GM23338 (cell line): ENCODE results near the gene SOS1. TPM values are rescaled to one million over a fixed set of nuclear protein-coding genes. Genes with fewer than 3 reads are reported as not detected.

Experiments used
- ATAC-seq: fragments of 200-7000 bp; cut with Tn5 transposase; 3 replicates; pipeline ENCODE4 v1.9.1; 2020
- DNase-seq: peaks from one replicate; pipeline ENCODE4 v3.0.0-alpha.2; 2015; ENCODE audit warnings: low spot score
- H2AFZ ChIP-seq: fragments of 200-600 bp; sonication (generic); 2 replicates; pipeline ENCODE4 v1.8.0; 2016; ENCODE audit warnings: antibody characterized with exemption, mild to moderate bottlenecking, moderate library complexity
- H3F3A ChIP-seq: fragments of 200-600 bp; sonication (generic); replicated peaks from 2 replicates; pipeline ENCODE4 v1.8.0; 2017; ENCODE audit warnings: antibody characterized with exemption, mixed run types, low read depth
- H3K27ac ChIP-seq: fragments of 200-600 bp; sonication (generic); 2 replicates; pipeline ENCODE4 v1.6.1; 2016; ENCODE audit warnings: low read depth
- H3K27me3 ChIP-seq: fragments of 200-600 bp; sonication (generic); 2 replicates; pipeline ENCODE4 v1.8.0; 2016; ENCODE audit warnings: mild to moderate bottlenecking, mixed run types, moderate library complexity; ENCODE audit not compliant: insufficient read depth
- H3K36me3 ChIP-seq: fragments of 200-600 bp; sonication (generic); 2 replicates; pipeline ENCODE4 v1.8.0; 2016; ENCODE audit warnings: mild to moderate bottlenecking; ENCODE audit not compliant: insufficient read depth
- H3K4me1 ChIP-seq: fragments of 200-600 bp; sonication (generic); 2 replicates; pipeline ENCODE4 v1.8.0; 2016; ENCODE audit warnings: mild to moderate bottlenecking, moderate library complexity; ENCODE audit not compliant: insufficient read depth
- H3K4me2 ChIP-seq: fragments of 200-600 bp; sonication (generic); 2 replicates; pipeline ENCODE4 v1.7.1; 2017; ENCODE audit warnings: mixed run types
- H3K4me3 ChIP-seq: fragments of 200-600 bp; sonication (generic); 2 replicates; pipeline ENCODE4 v1.6.1; 2016; ENCODE audit warnings: mixed run types
- H3K79me2 ChIP-seq: fragments of 200-600 bp; sonication (generic); replicated peaks from 2 replicates; pipeline ENCODE4 v1.8.0; 2017; ENCODE audit warnings: mild to moderate bottlenecking; ENCODE audit not compliant: insufficient read depth
- H3K9me2 ChIP-seq: fragments of 200-600 bp; sonication (generic); 2 replicates; pipeline ENCODE4 v1.8.0; 2017; ENCODE audit not compliant: insufficient read depth
- H4K20me1 ChIP-seq: fragments of 200-600 bp; sonication (generic); replicated peaks from 2 replicates; pipeline ENCODE4 v1.8.0; 2017; ENCODE audit warnings: mild to moderate bottlenecking; ENCODE audit not compliant: insufficient read depth
- H3K27ac Mint-ChIP-seq: 2 replicates; pipeline ENCODE4 v1.8.0; 2020; ENCODE audit warnings: inconsistent platforms, mild to moderate bottlenecking, moderate library complexity, mixed read lengths
- H3K27me3 Mint-ChIP-seq: 3 replicates; pipeline ENCODE4 v1.8.0; 2022; ENCODE audit warnings: low read depth, mild to moderate bottlenecking, moderate library complexity, mixed read lengths, inconsistent platforms; ENCODE audit not compliant: insufficient read depth, poor library complexity
- H3K36me3 Mint-ChIP-seq: 3 replicates; pipeline ENCODE4 v1.8.0; 2021; ENCODE audit warnings: low read depth, mild to moderate bottlenecking, inconsistent platforms, moderate library complexity, mixed read lengths
- H3K4me1 Mint-ChIP-seq: 3 replicates; pipeline ENCODE4 v1.8.0; 2020; ENCODE audit warnings: mild to moderate bottlenecking, inconsistent platforms, mixed read lengths
- H3K4me3 Mint-ChIP-seq: 3 replicates; pipeline ENCODE4 v1.8.0; 2021; ENCODE audit warnings: moderate library complexity, mild to moderate bottlenecking, inconsistent platforms, mixed read lengths
- H3K9me3 Mint-ChIP-seq: 3 replicates; pipeline ENCODE4 v1.8.0; 2020; ENCODE audit warnings: moderate library complexity, mild to moderate bottlenecking, inconsistent platforms, mixed read lengths
- EZH2 ChIP-seq: fragments of 200-600 bp; sonication (generic); IDR thresholded peaks from one replicate; pipeline ENCODE4 v1.8.0; 2017; ENCODE audit warnings: antibody characterized with exemption, mild to moderate bottlenecking, low read depth; ENCODE audit not compliant: unreplicated experiment
- EZH2phosphoT487 ChIP-seq: fragments of 200-600 bp; sonication (generic); IDR thresholded peaks from one replicate; pipeline ENCODE4 v1.8.1; 2018; ENCODE audit warnings: antibody characterized with exemption; ENCODE audit not compliant: unreplicated experiment
- JUNB ChIP-seq: IDR thresholded peaks from one replicate; pipeline ENCODE4 v1.6.1; 2016; ENCODE audit warnings: antibody characterized with exemption; ENCODE audit not compliant: unreplicated experiment
- NANOG ChIP-seq: IDR thresholded peaks from 2 replicates; pipeline ENCODE4 v1.6.1; 2016; ENCODE audit warnings: antibody characterized with exemption, borderline replicate concordance
- REST ChIP-seq: IDR thresholded peaks from one replicate; pipeline ENCODE4 v1.6.1; 2018; ENCODE audit warnings: antibody characterized with exemption; ENCODE audit not compliant: unreplicated experiment
- polyA plus RNA-seq: library from polyadenylated mRNA; unstranded; fragments of >200 nt; fragmentation: Nextera tagmentation; extraction: Ambion mirVana; gene quantifications from 2 replicates; pipeline ENCODE4 v1.2.1, GENCODE V29; 2016
- total RNA-seq: library from RNA; depleted of rRNA; stranded (reverse); fragments of >200 nt; shearing (Covaris generic); gene quantifications from 2 replicates; pipeline ENCODE4 v1.2.3, GENCODE V29; 2014
- TF ChIP-seq, protein P1 (sequence below): fragments of 250-450 bp; sonication (Bioruptor Pico); IDR thresholded peaks from 2 replicates; pipeline ENCODE4 v1.5.0; 2020; ENCODE audit warnings: mild to moderate bottlenecking, moderate library complexity
- TF ChIP-seq, protein P2 (sequence below), 2 experiments: fragments of 200-600 bp in 1 of 2; sonication (generic) in 1 of 2; conservative IDR thresholded peaks; 2 replicates each; pipeline versions ENCODE4 v1.5.1 to v1.6.1; 2016 to 2017; ENCODE audit warnings: antibody characterized with exemption in 2 of 2, low read depth in 2 of 2, mild to moderate bottlenecking in 2 of 2, moderate library complexity in 1 of 2
- TF ChIP-seq, protein P3 (sequence below): IDR thresholded peaks from 2 replicates; pipeline ENCODE4 v1.6.1; 2016; ENCODE audit warnings: antibody characterized with exemption

Gene SOS1
- total and polyA plus RNA-seq, 2 experiments from 2014 or later: 13.4 to 21.9 TPM

DNA sequence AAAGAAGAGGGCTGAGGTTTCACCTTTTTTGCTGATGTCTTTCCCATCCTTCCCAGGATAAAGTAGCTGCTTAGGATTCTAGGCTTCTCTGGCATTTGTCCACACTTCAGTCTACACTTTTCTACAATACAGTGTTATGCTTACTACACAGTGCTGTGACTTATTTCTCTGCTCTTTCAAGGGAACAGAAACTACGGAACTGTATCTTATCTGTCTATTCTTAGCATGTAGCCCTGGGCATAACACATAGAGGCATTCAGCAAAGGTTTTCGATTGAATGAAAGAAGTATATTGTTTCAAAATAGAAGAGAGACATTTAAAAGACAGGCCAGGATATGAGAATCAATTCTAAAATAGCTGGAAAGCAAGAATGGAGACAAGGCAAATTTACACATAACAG, 120.3 kb downstream of the SOS1 start (continued):
- TF ChIP-seq, protein P1, sequence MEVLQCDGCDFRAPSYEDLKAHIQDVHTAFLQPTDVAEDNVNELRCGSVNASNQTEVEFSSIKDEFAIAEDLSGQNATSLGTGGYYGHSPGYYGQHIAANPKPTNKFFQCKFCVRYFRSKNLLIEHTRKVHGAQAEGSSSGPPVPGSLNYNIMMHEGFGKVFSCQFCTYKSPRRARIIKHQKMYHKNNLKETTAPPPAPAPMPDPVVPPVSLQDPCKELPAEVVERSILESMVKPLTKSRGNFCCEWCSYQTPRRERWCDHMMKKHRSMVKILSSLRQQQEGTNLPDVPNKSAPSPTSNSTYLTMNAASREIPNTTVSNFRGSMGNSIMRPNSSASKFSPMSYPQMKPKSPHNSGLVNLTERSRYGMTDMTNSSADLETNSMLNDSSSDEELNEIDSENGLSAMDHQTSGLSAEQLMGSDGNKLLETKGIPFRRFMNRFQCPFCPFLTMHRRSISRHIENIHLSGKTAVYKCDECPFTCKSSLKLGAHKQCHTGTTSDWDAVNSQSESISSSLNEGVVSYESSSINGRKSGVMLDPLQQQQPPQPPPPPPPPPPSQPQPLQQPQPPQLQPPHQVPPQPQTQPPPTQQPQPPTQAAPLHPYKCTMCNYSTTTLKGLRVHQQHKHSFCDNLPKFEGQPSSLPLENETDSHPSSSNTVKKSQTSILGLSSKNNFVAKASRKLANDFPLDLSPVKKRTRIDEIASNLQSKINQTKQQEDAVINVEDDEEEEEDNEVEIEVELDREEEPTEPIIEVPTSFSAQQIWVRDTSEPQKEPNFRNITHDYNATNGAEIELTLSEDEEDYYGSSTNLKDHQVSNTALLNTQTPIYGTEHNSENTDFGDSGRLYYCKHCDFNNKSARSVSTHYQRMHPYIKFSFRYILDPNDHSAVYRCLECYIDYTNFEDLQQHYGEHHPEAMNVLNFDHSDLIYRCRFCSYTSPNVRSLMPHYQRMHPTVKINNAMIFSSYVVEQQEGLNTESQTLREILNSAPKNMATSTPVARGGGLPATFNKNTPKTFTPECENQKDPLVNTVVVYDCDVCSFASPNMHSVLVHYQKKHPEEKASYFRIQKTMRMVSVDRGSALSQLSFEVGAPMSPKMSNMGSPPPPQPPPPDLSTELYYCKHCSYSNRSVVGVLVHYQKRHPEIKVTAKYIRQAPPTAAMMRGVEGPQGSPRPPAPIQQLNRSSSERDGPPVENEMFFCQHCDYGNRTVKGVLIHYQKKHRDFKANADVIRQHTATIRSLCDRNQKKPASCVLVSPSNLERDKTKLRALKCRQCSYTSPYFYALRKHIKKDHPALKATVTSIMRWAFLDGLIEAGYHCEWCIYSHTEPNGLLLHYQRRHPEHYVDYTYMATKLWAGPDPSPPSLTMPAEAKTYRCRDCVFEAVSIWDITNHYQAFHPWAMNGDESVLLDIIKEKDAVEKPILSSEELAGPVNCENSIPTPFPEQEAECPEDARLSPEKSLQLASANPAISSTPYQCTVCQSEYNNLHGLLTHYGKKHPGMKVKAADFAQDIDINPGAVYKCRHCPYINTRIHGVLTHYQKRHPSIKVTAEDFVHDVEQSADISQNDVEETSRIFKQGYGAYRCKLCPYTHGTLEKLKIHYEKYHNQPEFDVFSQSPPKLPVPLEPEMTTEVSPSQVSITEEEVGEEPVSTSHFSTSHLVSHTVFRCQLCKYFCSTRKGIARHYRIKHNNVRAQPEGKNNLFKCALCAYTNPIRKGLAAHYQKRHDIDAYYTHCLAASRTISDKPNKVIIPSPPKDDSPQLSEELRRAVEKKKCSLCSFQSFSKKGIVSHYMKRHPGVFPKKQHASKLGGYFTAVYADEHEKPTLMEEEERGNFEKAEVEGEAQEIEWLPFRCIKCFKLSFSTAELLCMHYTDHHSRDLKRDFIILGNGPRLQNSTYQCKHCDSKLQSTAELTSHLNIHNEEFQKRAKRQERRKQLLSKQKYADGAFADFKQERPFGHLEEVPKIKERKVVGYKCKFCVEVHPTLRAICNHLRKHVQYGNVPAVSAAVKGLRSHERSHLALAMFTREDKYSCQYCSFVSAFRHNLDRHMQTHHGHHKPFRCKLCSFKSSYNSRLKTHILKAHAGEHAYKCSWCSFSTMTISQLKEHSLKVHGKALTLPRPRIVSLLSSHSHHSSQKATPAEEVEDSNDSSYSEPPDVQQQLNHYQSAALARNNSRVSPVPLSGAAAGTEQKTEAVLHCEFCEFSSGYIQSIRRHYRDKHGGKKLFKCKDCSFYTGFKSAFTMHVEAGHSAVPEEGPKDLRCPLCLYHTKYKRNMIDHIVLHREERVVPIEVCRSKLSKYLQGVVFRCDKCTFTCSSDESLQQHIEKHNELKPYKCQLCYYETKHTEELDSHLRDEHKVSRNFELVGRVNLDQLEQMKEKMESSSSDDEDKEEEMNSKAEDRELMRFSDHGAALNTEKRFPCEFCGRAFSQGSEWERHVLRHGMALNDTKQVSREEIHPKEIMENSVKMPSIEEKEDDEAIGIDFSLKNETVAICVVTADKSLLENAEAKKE (CRISPR knock-in tag): no peak
- no peak for TF ChIP-seq EZH2
- TF ChIP-seq REST: no peak

GRCh38 chr2:38997781-38998180, 123.1 kb downstream of the SOS1 start:
- Histone ChIP-seq H3K4me3 (peak overlapping the region; percentile 15), H3K27me3 (no peaks in the 10 kb centered on the region), H3K79me2 (no peaks in the 10 kb centered on the region), H3K36me3 (peaks cover 19% of the 10 kb centered on the region), H2AFZ (no peak overlapping the region), H3K4me1 (peaks cover 21% of the 10 kb centered on the region), H3K9me2 (peaks cover 3% of the 10 kb centered on the region; the same call in 1 of the 2 replicates), H3K4me2 (peak overlapping the region; percentile 63), H4K20me1 (no peaks in the 10 kb centered on the region), H3K27ac (no peak overlapping the region), H3F3A (no peaks in the 10 kb centered on the region; the same call in 1 of the 2 replicates)
- no peak overlapping the region; the same call in 1 of the 2 replicates for H3K27ac Mint-ChIP-seq
- no peak for ATAC-seq
- no peak for DNase-seq
- H3K4me3 Mint-ChIP-seq: no peak overlapping the region
- no peaks in the 10 kb centered on the region for H3K27me3 Mint-ChIP-seq
- H3K4me1 Mint-ChIP-seq: peaks cover 11% of the 10 kb centered on the region
- no peaks in the 10 kb centered on the region for H3K9me3 Mint-ChIP-seq
- peaks cover 34% of the 10 kb centered on the region; the same call in 2 of the 3 replicates for H3K36me3 Mint-ChIP-seq
- TF ChIP-seq REST: no peak
- no peak for TF ChIP-seq NANOG
- no peak for TF ChIP-seq EZH2phosphoT487
- no peak for TF ChIP-seq JUNB
- TF ChIP-seq, protein P2, sequence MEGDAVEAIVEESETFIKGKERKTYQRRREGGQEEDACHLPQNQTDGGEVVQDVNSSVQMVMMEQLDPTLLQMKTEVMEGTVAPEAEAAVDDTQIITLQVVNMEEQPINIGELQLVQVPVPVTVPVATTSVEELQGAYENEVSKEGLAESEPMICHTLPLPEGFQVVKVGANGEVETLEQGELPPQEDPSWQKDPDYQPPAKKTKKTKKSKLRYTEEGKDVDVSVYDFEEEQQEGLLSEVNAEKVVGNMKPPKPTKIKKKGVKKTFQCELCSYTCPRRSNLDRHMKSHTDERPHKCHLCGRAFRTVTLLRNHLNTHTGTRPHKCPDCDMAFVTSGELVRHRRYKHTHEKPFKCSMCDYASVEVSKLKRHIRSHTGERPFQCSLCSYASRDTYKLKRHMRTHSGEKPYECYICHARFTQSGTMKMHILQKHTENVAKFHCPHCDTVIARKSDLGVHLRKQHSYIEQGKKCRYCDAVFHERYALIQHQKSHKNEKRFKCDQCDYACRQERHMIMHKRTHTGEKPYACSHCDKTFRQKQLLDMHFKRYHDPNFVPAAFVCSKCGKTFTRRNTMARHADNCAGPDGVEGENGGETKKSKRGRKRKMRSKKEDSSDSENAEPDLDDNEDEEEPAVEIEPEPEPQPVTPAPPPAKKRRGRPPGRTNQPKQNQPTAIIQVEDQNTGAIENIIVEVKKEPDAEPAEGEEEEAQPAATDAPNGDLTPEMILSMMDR (conservative IDR thresholded peaks at IDR 0.05; ENCODE audit: low read depth in 2 of 2): no peak
- TF ChIP-seq, protein P3, sequence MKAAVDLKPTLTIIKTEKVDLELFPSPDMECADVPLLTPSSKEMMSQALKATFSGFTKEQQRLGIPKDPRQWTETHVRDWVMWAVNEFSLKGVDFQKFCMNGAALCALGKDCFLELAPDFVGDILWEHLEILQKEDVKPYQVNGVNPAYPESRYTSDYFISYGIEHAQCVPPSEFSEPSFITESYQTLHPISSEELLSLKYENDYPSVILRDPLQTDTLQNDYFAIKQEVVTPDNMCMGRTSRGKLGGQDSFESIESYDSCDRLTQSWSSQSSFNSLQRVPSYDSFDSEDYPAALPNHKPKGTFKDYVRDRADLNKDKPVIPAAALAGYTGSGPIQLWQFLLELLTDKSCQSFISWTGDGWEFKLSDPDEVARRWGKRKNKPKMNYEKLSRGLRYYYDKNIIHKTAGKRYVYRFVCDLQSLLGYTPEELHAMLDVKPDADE: no peak
